Measurements from ENCODE around the gene MEIOB.

The MEIOB gene

GRCh38 chr16:1826691-1827573 lies 45.0 kb downstream of the MEIOB start, which contains the start of the genes FAHD1 and HAGH:
FAHD1 (plus strand) TSS chr16:1827206; CDS start chr16:1827239, 33 bp downstream.
HAGH (minus strand) TSS chr16:1826825; CDS start chr16:1826787, 38 bp downstream.
- peak; percentile 93 to 95 for DNase-seq

GRCh38 chr16:1825864-1826690 lies 45.9 kb downstream of the MEIOB start:
- peak; percentile 50 to 67 for DNase-seq

DNA sequence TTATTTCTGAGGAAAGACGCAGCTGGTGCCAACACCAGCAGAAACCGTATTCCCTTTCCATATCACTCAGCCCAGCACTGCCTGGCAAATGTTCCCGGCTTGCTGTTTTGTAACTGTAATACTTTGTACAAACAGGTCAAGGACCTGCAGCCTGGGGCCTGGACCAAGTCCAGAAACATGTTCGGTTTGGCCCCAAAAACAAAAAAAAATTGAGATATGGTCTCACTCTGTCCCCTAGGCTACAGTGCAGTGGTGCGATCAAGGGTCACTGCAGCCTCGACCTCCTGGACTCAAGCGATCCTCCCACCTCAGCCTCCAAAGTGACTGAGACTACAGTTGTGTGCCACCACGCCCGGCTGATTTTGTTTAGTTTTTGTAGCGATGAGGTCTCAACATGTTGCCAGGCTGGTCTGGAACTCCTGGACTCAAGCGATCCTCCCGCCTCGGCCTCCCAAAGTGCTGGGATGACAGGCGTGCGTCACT lies 46.5 kb downstream of the MEIOB start:
- no peak for DNase-seq

DNA sequence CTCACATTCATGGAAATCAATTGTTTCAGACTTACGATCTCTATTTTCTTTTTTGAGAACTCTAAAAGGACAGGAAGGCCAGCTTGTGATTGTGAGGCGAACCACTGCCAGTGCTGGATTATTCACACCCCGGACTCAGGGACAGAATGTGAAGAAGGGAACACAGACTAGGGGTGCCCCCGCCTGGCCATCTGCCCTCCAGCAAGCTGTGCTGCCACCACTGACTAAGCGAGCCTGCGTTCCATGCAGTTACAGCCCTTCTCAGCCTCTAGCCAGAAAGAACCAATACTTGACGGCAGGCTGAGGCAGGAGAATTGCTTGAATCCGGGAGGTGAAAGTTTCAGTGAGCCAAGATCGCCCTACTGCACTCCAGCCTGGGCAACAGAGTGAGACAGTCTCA lies 48.1 kb downstream of the MEIOB start:
- DNase-seq, result no peak

DNA sequence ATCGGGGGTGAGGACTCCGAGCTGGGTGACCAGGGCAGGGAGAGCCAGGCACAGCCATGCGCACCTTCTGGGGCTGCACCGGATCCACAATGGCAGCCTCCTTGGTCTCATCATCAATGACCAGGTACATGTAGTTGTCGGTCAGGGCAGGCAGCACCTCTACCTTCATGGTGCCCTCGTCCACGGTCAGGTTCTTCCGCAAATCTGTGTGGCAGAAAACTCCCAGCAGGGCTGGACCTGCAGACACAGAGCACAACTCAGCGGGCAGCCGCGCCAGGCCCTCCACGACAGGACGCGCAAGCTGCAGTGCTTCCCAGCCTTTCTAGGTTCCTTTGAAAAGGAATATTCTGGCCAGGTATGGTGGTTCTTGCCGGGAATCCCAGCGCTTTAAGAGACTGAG lies 49.2 kb downstream of the MEIOB start:
- no peak for DNase-seq

DNA sequence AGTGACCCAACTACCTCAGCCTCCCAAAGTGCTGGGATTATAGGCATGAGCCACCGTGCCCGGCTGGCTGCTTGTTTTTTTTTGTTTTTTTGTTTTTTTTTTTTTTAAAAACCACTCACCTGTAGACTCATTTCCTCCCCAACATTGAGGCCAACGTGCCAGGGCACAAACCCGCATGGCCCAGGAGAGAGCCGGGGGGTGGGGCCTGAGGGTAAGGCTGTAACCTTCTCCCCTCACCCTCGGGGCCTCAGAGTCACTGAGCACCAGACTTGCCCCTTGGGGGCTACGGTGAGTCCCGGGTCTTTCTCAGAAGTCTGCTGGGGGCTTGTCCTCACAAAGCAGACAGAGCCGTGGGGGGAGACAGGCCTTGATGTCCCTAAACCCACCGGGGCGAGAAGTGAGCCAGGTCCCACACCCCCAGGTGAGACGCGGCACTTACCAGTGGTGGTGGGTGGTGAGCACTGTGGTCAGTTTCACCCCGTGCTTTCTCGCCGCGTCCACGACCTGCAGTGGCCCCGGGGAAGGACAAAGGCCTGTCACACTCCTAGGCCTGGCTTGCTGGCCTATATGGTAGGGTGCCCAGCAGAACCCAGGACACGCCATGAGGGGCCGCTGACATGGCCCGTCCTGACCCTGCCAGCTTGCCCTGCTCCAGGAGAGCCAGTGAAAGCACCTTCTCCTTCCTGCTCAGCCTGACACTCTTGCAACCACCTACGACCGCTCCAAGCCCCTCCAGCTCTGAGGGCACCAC lies 49.9 kb downstream of the MEIOB start:
- DNase-seq, result no peak

- no peak for DNase-seq
These were observed 51.0 kb downstream of the MEIOB start for GRCh38 chr16:1820946-1821290.

DNA sequence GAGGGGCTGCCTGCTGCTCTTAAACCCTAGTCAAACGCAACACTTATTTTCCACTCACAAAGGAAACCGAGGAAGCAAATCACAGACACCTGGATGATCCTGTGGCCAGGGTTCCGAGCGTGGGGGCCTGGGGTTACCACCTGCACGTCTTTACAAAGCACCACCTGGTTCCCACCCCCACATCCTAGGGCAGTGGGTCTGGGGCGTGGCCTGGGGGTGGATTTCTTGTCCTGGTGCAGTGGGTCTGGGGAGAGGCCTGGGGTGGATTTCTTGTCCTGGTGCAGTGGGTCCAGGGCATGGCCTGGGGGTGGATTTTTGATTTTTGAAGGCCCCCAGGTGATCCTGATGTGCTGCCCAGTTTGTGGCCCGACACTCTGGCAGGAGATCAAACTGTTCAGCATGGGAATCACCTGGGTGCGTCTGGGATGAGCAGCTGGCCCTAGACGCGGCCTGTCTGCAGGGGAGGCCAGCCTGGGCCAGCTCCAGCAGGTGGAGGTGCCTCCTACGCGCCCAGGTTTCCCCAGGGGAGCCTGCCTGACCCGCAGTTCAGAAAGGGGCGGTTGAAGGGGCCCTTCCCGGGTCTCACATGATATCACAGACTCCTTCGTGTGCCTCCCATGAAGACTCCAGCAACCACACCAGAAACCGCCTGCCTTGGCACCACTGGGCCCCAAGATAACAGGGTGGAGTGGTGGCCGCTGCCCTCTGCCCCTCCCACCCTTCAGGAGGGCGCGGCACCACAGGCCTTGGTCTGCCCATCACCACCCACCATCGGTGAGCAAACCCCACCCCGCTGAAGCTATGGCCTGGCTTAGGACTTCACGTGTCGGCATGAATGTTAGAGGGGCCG lies 51.6 kb downstream of the MEIOB start:
- DNase-seq, result no peak

DNA sequence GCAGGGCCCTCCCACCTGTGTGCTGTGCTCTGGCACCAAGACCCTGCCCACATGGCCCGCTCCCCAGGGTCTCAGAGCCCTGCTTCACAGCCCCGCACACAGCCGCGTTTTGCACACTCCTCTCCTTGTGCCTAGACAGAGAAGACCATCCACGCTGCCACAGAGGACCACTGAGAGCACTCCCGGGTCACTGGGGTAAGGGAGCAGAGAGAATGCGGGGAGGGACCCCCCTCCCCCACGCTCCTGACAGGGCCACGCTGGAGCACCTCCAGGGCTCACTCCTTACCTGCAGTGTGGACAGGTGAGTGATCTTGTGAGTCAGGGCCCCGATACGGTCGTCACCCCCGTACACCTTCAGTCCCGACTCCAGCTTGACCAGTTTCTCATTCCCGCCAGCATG lies 52.4 kb downstream of the MEIOB start:
- DNase-seq, result no peak

DNA sequence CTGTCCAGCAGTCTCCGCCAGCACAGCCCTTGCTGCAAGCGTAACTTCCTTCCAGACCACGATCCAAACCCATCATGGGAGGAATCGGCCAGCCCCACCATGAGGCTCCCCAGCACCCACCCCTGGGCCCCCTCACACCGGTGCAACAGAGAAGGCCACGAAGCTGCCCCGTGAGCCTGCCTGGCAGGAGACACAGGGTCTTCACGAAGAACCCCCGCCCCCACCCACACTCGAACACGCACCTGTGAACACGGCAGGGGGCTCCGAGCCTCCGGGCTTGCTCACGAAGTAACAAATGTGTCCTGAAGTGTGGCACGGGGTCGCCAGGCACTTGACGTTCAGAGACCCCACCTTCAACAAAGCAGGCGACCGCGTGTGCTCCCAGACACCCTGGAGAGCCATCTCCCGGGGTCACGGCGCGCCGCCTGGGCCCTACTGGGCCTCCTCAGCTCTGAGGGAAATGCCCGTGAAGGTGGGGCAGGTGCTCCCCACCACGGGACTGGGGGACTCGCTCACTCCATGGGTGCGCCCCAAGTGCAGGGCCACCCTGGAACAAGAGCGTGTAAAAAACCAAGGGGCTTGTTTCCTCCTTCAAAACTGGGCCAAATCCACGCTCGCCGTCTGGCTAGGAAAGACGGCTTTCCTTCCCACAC lies 53.0 kb downstream of the MEIOB start:
- DNase-seq, result no peak

DNA sequence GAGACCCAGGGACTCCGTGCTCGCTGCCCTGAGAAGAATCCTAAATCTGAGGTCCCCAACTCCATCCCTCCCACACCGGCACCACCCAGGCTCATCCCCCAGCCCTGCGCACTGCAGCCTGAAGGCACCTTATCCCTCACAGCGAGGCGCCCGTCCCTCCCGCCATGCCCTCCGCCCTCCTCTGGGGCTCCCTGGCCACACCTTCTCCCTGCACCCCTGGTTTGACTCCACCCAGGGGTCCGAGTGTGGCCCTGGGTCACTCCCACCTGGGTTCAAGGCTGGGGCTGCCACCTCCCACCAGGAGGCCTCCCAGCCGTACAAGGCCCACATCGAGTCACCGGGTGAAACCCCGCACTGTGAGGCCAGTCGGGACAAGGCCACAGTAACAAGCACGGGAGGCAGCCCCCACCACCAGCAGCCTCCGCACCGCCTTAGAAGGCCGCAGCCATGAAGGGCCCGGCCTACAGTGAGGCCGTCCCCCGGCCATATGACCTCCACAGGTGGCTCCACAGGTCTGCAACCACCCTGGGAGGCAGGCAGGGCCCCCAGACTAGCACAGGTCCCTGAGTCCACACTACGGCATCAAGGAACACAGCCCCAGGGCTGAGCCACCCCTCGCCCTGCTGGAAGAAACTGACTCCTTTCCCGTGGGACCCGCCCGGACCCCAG lies 53.6 kb downstream of the MEIOB start:
- no peak for DNase-seq

DNA sequence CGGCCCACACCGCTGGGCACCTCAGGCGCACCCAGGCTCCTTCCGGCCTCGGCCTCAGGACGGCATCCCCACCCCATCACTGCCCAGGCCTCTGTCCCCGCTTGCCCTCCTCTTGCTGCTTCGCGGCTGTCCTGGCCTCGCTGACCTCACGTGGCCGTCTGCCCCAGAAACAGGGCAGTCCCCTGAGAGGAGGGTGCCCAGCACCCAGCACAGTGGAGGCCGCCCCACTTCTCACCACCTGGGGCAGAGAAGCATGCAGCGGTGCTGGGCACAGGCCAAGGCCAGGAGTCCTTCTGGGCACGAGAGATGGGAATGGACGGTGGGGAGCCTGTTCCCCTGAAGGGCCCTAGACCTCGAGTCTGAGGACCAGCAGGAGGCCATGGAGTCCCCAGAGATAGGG lies 54.2 kb downstream of the MEIOB start:
- no peak for DNase-seq

DNA sequence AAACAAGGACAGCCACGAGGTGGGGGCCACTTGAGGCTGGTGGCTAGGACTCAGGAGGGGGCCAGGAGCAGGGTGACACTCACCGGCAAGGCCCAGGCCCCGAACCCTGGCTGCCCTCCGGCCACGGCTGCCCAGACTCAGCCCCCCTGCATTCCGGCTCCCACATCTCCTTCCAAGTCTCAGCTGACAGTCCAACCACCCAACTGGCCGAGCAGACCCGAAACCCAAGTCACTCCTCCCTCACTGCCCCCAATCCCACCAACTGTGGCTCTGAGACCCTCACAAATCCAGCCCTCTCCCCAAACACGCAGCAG lies 54.7 kb downstream of the MEIOB start:
- DNase-seq, result no peak

- DNase-seq, result no peak
These were observed 55.3 kb downstream of the MEIOB start for GRCh38 chr16:1816396-1817275.

DNA sequence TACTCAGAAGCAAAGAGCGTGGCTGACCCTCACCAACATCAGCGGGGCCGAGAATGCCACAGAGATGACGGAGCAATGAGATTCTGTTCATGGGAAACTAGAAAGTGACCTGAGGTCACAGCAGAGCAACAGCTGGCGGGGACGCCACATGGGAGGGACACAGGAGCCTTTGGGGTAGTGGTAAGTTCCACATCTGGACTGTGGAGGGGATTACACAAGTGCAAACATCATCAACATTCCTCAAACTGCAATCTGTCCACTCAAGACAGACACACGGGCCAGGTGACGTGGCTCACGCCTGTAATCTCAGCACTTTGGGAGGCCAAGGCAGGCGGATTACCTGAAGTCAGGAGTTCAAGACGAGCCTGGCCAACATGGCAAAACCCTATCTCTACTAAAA lies 56.5 kb downstream of the MEIOB start:
- DNase-seq, result no peak

DNA sequence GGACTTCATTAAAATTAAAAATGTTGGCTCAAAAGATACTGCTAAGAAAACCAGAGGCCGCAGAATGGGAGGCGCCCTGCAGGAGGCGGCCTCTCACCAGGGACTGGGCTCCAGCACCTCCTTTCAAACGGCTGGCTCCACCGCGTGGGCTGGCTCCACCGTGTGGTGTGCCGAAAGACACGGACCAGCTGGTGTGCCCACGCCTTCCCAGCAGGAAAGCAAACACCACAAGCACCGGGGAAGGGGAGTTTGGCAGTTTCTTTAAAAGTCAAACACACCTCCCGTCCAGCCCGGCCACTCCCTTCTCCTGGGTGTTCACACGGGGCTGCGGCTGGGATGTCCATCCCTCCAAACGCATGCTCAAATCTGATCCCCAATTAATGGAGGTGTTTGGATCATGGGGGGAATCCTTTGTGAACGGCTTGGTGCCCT lies 59.2 kb downstream of the MEIOB start:
- peak; percentile 59 to 72 for DNase-seq

DNA sequence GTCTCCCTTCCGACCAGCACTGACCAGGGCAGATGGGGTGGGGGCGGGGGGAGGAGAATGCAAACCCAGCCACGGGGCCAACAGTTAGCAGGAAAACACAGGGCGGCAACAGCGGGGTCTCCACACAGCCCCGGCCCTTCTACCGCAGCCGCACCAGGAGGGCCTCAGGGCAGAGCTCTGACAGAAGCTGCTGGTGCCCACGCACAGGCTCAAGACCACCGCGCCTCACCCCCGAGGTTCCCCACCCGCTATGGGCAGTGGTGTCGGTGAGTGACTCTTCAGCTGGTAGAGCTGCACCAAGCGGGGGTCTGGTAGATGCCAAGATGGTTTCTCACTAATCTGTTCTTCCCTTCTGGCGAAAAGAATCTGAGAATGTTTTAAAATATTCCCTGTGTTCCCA lies 61.4 kb downstream of the MEIOB start:
- no peak for DNase-seq

- no peak for DNase-seq
These were observed 61.9 kb downstream of the MEIOB start for GRCh38 chr16:1810106-1810505.

DNA sequence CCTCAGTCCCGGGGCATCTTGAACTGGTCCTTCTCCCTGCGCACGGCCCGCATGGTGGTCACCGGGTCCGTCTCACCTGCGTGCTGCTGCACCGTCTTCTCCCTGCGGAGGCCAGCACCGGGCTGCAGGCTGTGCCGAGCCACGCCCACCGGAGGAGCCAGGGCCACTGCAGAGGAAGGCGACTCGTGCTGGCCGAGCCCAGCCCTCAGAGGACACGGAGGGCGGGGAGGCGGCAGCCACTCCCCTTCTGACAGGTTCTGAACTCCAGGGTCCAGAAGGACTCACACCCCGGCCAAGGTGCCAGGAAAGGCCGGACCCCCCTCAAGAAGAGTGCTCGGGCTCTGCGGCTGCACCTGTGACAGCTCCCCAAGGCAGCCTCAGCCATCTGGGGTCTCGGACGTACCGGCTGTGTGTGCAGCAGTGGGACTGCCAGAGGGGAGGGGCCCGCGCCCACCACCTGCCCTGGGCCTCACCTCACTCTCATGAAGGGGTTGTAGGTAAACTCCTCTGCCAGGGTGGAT lies 62.6 kb downstream of the MEIOB start:
- DNase-seq, result no peak

DNA sequence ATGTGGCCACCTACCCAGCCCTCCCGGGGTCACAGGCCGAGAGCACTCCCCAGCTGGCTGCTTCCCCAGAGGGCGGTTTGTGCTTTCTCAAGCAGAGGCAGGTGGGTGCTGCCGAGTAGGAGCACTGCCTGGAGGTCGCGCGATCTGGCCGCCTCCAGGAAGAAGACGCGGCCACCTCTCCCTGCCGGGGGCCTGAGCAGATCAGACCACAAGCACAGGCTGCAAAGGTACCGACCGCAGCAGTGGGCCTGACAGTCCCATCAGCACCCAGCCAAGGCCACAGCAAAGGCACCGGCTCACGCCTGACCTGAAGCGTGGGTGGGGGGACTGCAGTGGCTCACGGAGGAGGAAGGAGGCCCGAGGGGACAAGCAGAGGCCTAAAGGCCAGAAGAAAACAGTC lies 63.3 kb downstream of the MEIOB start:
- no peak for DNase-seq
